ENCODE data around the gene STOX2. TPM values are rescaled to one million over a fixed set of nuclear protein-coding genes. Genes with fewer than 3 reads are reported as not detected.
"Not testable (repeated sequence)": the region's sequence is repeated elsewhere in the genome, so short reads cannot be mapped to it uniquely, and the experiment has no call there.

The STOX2 gene
- total RNA-seq, 1 experiment from 2014 or later, result not detected

GRCh38 chr4:183935355-183936005 lies 30.4 kb downstream of the STOX2 start:
- DNase-seq (ENCODE audit: low read depth), result no peak

- no peak for DNase-seq (ENCODE audit: low read depth)
Observed at GRCh38 chr4:183936047-183936446, 30.9 kb downstream of the STOX2 start.

GRCh38 chr4:183936574-183937345 lies 31.7 kb downstream of the STOX2 start:
- DNase-seq (ENCODE audit: low read depth), result no peak

- DNase-seq (ENCODE audit: low read depth), result no peak
Observed at GRCh38 chr4:183940864-183941263, 35.8 kb downstream of the STOX2 start.

- DNase-seq (ENCODE audit: low read depth), result no peak
Observed at GRCh38 chr4:183941964-183942363, 36.9 kb downstream of the STOX2 start.

GRCh38 chr4:183945741-183946140 lies 40.6 kb downstream of the STOX2 start:
- no peak for DNase-seq (ENCODE audit: low read depth)

- no peak for DNase-seq (ENCODE audit: low read depth)
Observed at GRCh38 chr4:183950536-183950935, 45.4 kb downstream of the STOX2 start.

GRCh38 chr4:183952652-183953051 lies 47.5 kb downstream of the STOX2 start:
- not testable (repeated sequence) for DNase-seq (ENCODE audit: low read depth)

- no peak for DNase-seq (ENCODE audit: low read depth)
Observed at GRCh38 chr4:183959319-183960045, 54.4 kb downstream of the STOX2 start.

GRCh38 chr4:183960046-183960420 lies 54.9 kb downstream of the STOX2 start:
- peak; percentile 10 for DNase-seq (ENCODE audit: low read depth)

- DNase-seq (ENCODE audit: low read depth), result no peak
Observed at GRCh38 chr4:183960962-183961541, 55.9 kb downstream of the STOX2 start.

- DNase-seq (ENCODE audit: low read depth), result no peak
Observed at GRCh38 chr4:183961795-183962194, 56.7 kb downstream of the STOX2 start.

- DNase-seq (ENCODE audit: low read depth), result no peak
Observed at GRCh38 chr4:183962419-183962818, 57.3 kb downstream of the STOX2 start.

- peak; percentile 74 for DNase-seq (ENCODE audit: low read depth)
Observed at GRCh38 chr4:183966371-183966770, 61.3 kb downstream of the STOX2 start.

GRCh38 chr4:183967266-183967665 lies 62.2 kb downstream of the STOX2 start:
- DNase-seq (ENCODE audit: low read depth), result no peak

- no peak for DNase-seq (ENCODE audit: low read depth)
Observed at GRCh38 chr4:183968502-183968901, 63.4 kb downstream of the STOX2 start.

GRCh38 chr4:183968931-183969330 lies 63.8 kb downstream of the STOX2 start:
- DNase-seq (ENCODE audit: low read depth), result no peak

- no peak for DNase-seq (ENCODE audit: low read depth)
Observed at GRCh38 chr4:183969596-183969995, 64.5 kb downstream of the STOX2 start.

GRCh38 chr4:183971929-183972490 lies 66.9 kb downstream of the STOX2 start:
- DNase-seq (ENCODE audit: low read depth), result peak; percentile 11

GRCh38 chr4:183977707-183978106 lies 72.6 kb downstream of the STOX2 start:
- DNase-seq (ENCODE audit: low read depth), result no peak

- no peak for DNase-seq (ENCODE audit: low read depth)
Observed at GRCh38 chr4:183984566-183984965, 79.5 kb downstream of the STOX2 start.

GRCh38 chr4:183985786-183986185 lies 80.7 kb downstream of the STOX2 start:
- no peak for DNase-seq (ENCODE audit: low read depth)
